Activated CD4-positive, alpha-beta T cell treated with anti-CD3 and anti-CD28 coated beads, Interleukin-2, amount 50 U/mL, for 24 hours (primary cell): Measurements from ENCODE around the gene FNIP1.
"Not testable (repeated sequence)": the region's sequence is repeated elsewhere in the genome, so short reads cannot be mapped to it uniquely, and the experiment has no call there.

Experiments
- DNase-seq, 2 donors: peaks; one replicate each; pipeline ENCODE4 v3.0.0-alpha.2; 2020; ENCODE audit warnings: low read depth in 1 of 2, low spot score in 1 of 2

The FNIP1 gene

GRCh38 chr5:131751506-131751905, 45.3 kb downstream of the FNIP1 start:
- DNase-seq: no peak

- no peak for DNase-seq
Measured at GRCh38 chr5:131749723-131750470, 46.9 kb downstream of the FNIP1 start.

GRCh38 chr5:131749138-131749537, 47.7 kb downstream of the FNIP1 start:
- DNase-seq: no peak

DNA sequence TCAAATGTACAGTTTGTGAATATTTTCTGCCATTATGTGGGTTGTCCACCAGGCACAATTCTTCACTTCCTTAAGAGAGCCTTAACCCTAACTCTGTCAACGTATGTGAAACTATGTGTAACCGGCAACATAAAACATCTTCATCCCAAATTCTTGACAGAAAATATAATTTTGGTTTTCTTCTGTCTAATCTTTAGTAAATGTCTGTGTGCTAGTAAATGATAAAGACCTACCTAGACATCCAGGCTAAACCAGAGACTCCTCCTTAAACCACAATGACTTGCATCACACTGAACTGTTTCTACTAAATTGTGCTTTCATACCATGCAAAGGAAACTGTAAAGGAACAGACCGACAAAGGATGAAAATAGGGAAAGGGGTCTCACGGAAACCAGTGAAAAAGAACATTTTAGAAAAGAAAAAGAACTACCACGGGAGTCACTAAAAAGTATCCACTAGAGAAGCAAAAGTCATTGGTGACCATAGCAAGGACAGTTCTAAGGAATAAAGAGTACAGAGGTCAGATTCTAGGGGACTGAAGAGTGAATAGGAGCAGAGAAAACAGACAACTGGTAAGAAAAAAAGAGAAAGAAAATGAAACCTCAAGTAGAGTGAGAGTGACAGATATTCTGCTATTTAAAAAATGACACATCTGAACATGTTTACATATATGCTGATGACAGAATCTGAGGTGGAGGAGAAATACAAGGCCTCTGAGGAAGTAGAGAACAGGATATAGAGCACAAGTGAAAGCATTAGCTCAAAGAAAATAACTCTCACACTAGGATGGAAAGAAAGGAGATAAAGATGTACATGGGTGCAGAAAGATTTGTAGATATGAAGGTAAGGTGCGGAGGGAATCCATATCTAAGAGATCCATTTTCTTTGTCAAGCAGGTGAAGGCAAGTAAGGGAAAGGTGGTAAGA, 49.4 kb downstream of the FNIP1 start:
- no peak for DNase-seq

- DNase-seq: no peak
Measured at GRCh38 chr5:131746423-131746822, 50.4 kb downstream of the FNIP1 start.

GRCh38 chr5:131745703-131746102, 51.1 kb downstream of the FNIP1 start:
- DNase-seq: no peak

DNA sequence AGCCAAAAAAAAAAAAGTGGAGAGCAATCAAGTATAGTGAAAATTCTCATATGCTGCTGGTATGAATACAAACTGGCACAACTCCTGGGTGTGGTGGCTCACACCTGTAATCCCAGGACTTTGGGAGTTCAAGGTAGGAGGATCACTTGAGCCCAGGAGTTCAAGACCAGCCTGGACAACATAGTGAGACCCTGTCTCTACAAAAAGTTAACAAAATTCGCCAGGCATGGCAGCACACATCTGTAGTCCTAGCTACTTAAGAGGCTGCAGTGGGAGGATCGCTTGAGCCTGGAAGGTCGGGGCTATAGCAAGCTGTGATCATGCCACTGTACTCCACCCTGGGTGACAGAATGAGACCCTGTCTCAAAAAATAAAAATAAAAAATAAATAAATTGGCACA, 51.7 kb downstream of the FNIP1 start:
- DNase-seq: no peak

GRCh38 chr5:131740477-131740876, 56.3 kb downstream of the FNIP1 start:
- no peak for DNase-seq

- DNase-seq: no peak
Measured at GRCh38 chr5:131735393-131735792, 61.4 kb downstream of the FNIP1 start.

DNA sequence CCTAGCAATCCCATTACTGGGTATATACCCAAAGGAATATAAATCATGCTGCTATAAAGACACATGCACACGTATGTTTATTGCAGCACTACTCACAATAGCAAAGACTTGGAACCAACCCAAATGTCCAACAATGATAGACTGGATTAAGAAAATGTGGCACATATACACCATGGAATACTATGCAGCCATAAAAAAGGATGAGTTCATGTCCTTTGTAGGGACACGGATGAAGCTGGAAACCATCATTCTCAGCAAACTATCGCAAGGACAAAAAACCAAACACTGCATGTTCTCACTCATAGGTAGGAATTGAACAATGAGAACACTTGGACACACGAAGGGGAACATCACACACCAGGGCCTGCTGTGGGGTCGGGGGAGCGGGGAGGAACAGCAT, 61.9 kb downstream of the FNIP1 start:
- DNase-seq: not testable (repeated sequence)

GRCh38 chr5:131729292-131729691, 67.5 kb downstream of the FNIP1 start:
- DNase-seq: not testable (repeated sequence)

GRCh38 chr5:131724089-131724488, 72.7 kb downstream of the FNIP1 start:
- DNase-seq: not testable (repeated sequence)

- no peak for DNase-seq
Measured at GRCh38 chr5:131720714-131721113, 76.1 kb downstream of the FNIP1 start.

- DNase-seq: no peak
Measured at GRCh38 chr5:131719564-131719963, 77.3 kb downstream of the FNIP1 start.

GRCh38 chr5:131718487-131719014, 78.3 kb downstream of the FNIP1 start:
- no peak for DNase-seq

DNA sequence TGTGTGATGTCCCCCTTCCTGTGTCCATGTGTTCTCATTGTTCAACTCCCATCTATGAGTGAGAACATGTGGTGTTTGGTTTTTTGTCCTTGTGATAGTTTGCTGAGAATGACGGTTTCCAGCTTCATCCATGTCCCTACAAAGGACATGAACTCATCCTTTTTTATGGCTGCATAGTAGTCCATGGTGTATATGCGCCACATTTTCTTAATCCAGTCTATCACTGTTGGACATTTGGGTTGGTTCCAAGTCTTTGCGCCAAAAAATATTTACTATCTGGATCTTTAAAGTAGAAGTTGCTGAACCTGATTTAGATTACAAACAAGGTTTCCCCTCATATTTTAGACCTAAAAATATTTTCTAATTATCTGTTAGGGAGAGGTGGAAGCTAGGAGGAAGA, 79.7 kb downstream of the FNIP1 start:
- DNase-seq: not testable (repeated sequence)

DNA sequence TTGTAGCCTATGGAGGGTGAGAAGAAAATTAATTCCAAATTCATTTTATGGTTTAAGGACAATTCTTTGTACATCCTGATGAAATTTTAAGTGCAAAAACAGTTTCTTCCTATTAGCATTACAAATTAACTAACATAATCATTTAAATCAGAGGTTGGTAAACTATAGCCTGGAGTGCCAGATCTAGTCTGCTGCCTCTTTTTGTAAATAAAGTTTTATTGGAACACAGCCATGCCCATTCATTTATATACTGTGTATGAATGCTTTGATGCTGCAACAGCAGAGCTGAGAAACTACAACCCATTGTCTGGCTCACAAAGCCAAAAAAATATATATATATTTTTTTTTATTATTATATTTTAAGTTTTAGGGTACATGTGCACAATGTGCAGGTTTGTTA, 80.2 kb downstream of the FNIP1 start:
- no peak for DNase-seq

DNA sequence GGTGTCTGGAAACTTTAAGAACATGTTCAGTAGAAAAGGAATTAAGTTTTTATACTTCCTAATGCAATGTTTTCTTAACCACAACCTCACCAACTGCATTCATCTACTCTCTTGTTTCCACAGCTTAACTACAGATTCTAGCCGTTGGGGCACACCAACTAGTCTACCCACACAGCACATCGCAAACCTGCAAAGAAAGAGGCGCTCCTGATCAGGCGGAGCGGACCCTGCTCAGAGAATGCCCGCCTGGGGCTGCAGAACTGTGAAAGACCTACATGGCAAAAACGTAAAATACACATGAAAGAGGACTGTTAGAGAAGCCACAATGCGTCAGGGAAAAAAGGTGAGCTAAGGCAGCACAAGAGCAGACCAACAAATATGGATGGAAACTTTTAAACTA, 86.4 kb downstream of the FNIP1 start:
- no peak for DNase-seq

- DNase-seq: no peak
Measured at GRCh38 chr5:131709043-131709442, 87.8 kb downstream of the FNIP1 start.

DNA sequence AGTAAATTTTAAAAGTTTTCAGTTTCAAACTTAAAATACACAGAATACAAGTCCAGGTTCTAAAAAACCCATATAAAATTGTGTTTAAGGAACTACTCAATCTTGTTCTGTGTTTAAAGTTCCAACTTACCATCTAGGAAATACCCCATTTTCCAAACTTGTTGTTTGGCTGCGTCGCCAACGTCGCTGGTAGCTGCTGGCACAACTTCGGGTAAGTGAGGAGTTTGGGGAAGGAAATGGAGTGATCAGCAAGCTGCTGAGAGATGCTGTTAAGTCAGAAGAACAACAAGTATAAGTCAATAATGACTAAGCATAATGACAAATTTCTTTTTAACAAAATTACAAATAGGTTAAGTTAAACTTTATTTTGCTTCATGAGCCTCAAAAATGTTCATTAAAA, 90.5 kb downstream of the FNIP1 start:
- DNase-seq: no peak

GRCh38 chr5:131694926-131695325, 101.9 kb downstream of the FNIP1 start:
- no peak for DNase-seq

DNA sequence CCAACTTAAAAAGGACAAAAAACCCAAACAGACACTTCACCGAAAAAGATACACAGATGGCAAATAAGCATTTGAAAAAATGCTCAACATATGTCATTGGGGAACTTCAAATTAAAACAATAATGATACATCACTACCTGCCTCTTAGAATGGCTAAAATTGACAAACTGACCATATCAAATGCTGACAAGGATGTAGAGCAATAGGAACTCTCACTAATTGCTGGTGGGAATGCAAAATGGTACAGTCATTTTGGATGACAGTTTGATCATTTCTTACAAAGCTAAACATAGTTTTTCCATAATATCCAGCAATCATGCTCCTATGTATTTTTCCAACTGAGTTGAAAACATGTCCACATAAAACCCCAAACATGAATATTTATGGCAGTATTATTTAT, 102.9 kb downstream of the FNIP1 start:
- no peak for DNase-seq
